ENCODE data around the gene ZNF20. TPM values are rescaled to one million over a fixed set of nuclear protein-coding genes. Genes with fewer than 3 reads are reported as not detected.

ZNF20 gene
- total and polyA plus RNA-seq, 5 experiments from 2014 or later = 0.88 to 8.2 (median 2.7) TPM

Other genes with a start within 250 kb of the ZNF20 start
- gene ZNF700, start 215.2 kb downstream of the ZNF20 start, total RNA-seq = 10 to 100 TPM; 22.4 to 24.0 TPM
- gene ZNF700, start 215.2 kb downstream of the ZNF20 start, polyA plus RNA-seq = 1 to 10 TPM; 1.1 to 2.9 (median 1.2) TPM
- gene ZNF763, start 175.3 kb downstream of the ZNF20 start, total RNA-seq = 10 to 100 TPM; 11.3 to 15.7 TPM
- gene ZNF763, start 175.3 kb downstream of the ZNF20 start, polyA plus RNA-seq = 1 to 10 TPM; 1.9 to 3.9 (median 2.6) TPM
- gene ZNF433, start 104.7 kb downstream of the ZNF20 start, total RNA-seq = 1 to 10 TPM; 3.5 to 4.4 TPM
- gene ZNF433, start 104.7 kb downstream of the ZNF20 start, polyA plus RNA-seq = 1 to 10 TPM; 2.3 to 7.5 (median 3.0) TPM
- under 1 TPM; 0.21 to 0.22 TPM for gene ZNF878, start 87.4 kb downstream of the ZNF20 start, total RNA-seq
- not detected for gene ZNF878, start 87.4 kb downstream of the ZNF20 start, polyA plus RNA-seq
- 10 to 100 TPM; 34.8 to 37.8 TPM for gene ZNF844, start 75.6 kb downstream of the ZNF20 start, total RNA-seq
- 1 to 10 TPM; 3.6 to 4.1 (median 4.0) TPM for gene ZNF844, start 75.6 kb downstream of the ZNF20 start, polyA plus RNA-seq
- gene ZNF625, start 16.4 kb upstream of the ZNF20 start, total RNA-seq = 1 to 10 TPM; 4.4 to 5.5 TPM
- gene ZNF625, start 16.4 kb upstream of the ZNF20 start, polyA plus RNA-seq = under 1 TPM; 0.52 to 0.82 (median 0.77) TPM
- gene ZNF136, start 22.7 kb upstream of the ZNF20 start, total RNA-seq = 10 to 100 TPM; 29.1 to 32.4 TPM
- 10 to 100 TPM; 17.8 to 22.6 (median 19.9) TPM for gene ZNF136, start 22.7 kb upstream of the ZNF20 start, polyA plus RNA-seq
- 10 to 100 TPM; 71.2 to 73.8 TPM for gene ZNF44, start 154.5 kb upstream of the ZNF20 start, total RNA-seq
- gene ZNF44, start 154.5 kb upstream of the ZNF20 start, polyA plus RNA-seq = 10 to 100 TPM; 15.4 to 23.4 (median 20.9) TPM
- gene ZNF563, start 193.3 kb upstream of the ZNF20 start, total RNA-seq = 10 to 100 TPM; 18.0 to 18.6 TPM
- gene ZNF563, start 193.3 kb upstream of the ZNF20 start, polyA plus RNA-seq = 1 to 10 TPM; 3.4 to 6.2 (median 4.3) TPM
- gene ZNF442, start 225.3 kb upstream of the ZNF20 start, total RNA-seq = 1 to 10 TPM; 7.4 to 7.6 TPM
- gene ZNF442, start 225.3 kb upstream of the ZNF20 start, polyA plus RNA-seq = 1 to 10 TPM in 2 of 3 donors, under 1 TPM in 1; 0.88 to 2.6 (median 1.7) TPM

Data from naive thymus-derived CD8-positive, alpha-beta T cell (primary cell).